GM13977 (cell line): ENCODE results near the gene WFDC5.
A peak's percentile ranks its signal among the peaks of the same experiment; 100 is the strongest.

Experiments
- DNase-seq: peaks from one replicate; pipeline ENCODE4 v3.0.0; 2012; ENCODE audit warnings: low spot score
- in situ Hi-C: fragments of 300-500 bp; cut with MboI; formaldehyde crosslinking; loops from one replicate; pipeline ENCODE4 v1.12.0; 2022; ENCODE audit warnings: low sequenced_read_pairs, low pct_unique_long_range_greater_than_20kb, mixed read lengths, inconsistent platforms; ENCODE audit not compliant: unreplicated experiment
- TF ChIP-seq, protein P1 (sequence below): IDR thresholded peaks from 2 replicates; pipeline ENCODE4 v1.5.1; 2012; ENCODE audit warnings: mild to moderate bottlenecking, control low read depth; ENCODE audit not compliant: insufficient read depth; ENCODE audit errors: extremely low read depth, missing control alignments

The WFDC5 gene

DNA sequence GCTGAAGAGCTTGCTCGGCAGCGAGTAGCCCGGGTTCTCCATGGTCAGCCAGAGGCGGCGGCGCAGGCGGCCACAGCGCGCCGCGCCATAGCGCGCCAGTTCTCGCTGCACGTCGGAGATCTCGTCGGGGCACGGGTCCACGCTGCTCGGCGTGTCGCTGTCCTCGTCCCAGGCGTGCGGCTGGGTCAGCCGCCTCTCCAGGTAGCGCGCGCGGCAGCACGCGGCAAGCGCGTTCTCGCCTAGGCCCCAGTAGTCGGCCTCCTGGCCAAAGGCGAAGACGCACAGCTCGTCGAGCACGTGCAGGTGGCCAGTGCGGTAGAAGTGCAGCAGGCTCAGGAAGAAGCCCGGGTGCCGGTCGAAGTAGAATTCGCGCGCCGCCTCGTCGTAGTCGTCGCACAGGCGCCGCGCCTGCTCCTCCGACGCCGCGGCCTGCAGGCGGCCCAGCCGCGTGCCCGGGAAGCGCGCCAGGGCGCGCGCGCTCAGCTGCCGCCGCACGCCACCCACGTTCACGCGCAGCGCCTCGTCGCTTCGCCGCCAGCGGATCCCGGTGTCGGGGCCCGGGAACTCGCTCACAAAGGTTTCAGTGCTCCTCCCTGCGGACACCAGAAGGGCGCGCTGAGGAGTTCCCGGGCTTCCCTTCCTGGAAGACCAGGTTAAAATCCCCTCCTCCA is 16.7 kb downstream of the WFDC5 start:
- in situ Hi-C loops, result no loop called here
- peak; percentile 47 for DNase-seq
- TF ChIP-seq, protein P1, sequence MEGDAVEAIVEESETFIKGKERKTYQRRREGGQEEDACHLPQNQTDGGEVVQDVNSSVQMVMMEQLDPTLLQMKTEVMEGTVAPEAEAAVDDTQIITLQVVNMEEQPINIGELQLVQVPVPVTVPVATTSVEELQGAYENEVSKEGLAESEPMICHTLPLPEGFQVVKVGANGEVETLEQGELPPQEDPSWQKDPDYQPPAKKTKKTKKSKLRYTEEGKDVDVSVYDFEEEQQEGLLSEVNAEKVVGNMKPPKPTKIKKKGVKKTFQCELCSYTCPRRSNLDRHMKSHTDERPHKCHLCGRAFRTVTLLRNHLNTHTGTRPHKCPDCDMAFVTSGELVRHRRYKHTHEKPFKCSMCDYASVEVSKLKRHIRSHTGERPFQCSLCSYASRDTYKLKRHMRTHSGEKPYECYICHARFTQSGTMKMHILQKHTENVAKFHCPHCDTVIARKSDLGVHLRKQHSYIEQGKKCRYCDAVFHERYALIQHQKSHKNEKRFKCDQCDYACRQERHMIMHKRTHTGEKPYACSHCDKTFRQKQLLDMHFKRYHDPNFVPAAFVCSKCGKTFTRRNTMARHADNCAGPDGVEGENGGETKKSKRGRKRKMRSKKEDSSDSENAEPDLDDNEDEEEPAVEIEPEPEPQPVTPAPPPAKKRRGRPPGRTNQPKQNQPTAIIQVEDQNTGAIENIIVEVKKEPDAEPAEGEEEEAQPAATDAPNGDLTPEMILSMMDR, result no peak

DNA sequence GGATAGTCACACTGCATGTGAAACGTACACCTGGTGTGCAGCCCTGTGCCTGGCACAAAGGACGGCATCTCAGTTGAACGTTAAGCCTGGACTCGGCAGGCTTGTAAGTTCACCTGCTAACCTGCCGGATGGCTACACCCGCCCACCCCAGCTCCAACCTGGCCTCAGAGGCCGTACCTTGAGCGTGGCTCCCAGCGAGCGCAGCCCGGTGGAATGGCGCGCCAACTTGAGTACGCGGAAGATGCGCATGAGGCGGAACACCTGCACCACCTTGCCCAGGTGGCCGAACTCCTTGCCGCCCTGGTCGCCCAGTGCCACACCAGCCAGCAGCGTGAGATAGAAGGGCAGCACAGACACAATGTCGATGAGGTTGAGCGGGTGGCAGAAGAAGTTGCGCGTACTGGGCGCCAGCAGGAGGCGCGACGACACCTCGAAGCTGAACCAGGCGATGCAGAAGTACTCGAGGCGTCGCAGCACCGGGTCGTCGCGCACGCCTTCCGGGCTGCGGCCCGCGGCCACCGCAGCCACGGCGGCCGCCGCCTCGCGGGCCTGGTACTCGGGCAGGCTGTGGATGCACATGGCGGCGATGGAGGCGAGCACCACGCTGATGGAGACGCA is 17.4 kb downstream of the WFDC5 start:
- peak; percentile 77 for DNase-seq
- in situ Hi-C loops, result no loop called here
- TF ChIP-seq, protein P1, result peak; percentile 75

DNA sequence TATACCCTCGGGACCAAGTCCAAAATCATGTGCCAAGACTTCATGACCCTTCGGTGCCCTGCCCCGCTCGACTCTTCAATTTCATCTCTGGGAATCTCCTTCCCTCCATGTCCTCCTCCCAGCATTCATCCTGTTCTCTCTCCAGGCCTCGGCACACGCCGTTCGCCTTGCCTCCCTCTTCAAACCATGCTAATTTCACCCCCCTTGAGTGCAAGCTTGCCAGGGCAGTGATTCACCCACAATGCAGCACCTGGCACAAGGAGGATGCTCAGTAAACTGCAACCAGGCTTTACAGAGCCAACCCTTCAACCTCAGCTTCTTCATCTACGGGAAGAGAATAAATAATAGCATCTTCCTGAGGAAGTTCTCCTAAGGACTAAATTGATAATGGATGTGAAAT is 18.2 kb downstream of the WFDC5 start:
- in situ Hi-C loops, result no loop called here
- TF ChIP-seq, protein P1, result no peak
- no peak for DNase-seq

DNA sequence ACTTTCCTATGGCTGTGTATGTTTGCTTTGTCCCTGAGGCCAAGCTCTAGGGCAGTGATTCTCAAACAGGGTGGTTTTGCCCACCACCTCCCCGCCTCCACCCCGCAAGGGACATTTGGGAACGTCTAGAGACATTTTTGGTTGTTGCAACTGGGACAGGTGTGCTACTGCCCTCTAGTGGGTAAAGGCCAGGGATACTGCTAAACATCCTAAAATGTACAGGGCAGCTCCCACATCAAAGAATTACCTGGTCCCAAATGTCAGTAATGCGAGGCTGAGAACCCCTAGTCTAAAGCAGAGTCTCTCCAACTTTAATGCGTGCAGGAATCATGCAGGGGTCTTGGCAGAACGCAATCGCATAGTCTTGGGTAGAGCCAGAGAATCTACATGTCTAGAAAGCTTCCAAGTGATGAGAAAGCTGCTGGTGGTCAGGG is 19.2 kb downstream of the WFDC5 start:
- in situ Hi-C loops, result no loop called here
- TF ChIP-seq, protein P1, result peak; percentile 76
- DNase-seq, result peak; percentile 75

DNA sequence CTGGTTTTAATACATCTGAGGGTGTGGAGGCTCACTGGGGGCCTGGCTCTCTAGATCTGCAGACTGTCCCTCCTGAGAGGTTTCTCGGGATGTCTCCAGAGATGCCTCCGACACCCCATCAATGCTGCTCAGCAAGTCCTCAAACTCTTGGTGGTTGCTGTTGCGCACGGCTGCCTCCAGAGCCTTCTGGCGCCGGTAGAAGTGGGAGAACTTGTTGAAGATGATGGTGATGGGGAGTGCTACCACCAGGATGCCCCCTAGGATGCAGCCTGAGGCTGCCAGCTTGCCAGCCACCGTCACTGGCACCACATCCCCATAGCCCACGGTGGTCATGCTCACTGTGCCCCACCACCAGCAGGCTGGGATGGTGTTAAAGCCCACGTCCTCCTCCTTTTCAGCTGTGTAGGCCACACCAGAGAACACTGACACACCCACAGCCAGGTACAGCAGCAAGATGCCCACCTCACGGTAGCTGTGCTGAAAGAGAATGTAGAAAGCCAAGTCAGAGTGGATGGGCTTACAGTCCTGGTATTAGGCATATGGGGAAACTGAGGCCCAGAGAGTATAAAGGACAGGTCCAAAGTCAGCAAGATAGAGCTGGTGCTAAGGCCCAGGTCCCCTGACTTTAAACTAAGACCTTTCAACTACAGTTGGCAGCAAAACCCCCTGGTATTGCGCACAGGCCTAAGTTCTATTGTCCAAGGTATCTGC is 20.0 kb downstream of the WFDC5 start:
- in situ Hi-C loops, result loop anchor here (5.0 kb wide), 1 partner anchor 53 kb away; no protein-coding TSS in a partner anchor
- TF ChIP-seq, protein P1, result no peak
- no peak for DNase-seq

DNA sequence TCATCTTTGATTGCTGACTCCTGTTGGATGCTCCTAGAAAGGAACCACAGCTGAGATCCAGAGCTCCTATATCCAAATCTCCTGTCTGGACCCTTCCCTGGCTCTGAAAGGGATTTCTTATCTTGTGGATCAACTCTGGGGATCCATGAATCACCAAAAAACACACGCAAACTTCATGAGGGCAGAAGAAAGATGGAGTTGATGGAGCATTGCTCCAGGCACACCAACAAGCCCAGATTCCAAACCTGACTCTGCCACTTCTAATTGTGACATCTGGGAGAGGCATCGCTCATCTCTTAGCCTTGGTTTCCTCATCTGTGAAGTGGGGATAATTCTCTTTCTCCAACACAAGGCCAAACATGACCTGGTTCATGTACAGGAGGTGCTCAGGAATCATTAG is 20.8 kb downstream of the WFDC5 start:
- TF ChIP-seq, protein P1, result no peak
- in situ Hi-C loops, result loop anchor here (5.0 kb wide), 1 partner anchor 52 kb away; no protein-coding TSS in a partner anchor

More for the DNA sequence above, 20.8 kb downstream of the WFDC5 start:
- DNase-seq, result no peak
